ENCODE measurements around the gene IL1RL1. TPM values are rescaled to one million over a fixed set of nuclear protein-coding genes. Genes with fewer than 3 reads are reported as not detected.

Gene IL1RL1
- 0.46 TPM for polyA plus RNA-seq
- long read RNA-seq, donor 1: 0 reads
- long read RNA-seq, donor 2: 0 reads
- long read RNA-seq, donor 3: 0 reads
- long read RNA-seq, donor 4: 0 reads
- long read RNA-seq, donor 5: 0 reads
- long read RNA-seq, donor 6: 0 reads
- long read RNA-seq, donor 7: 0 reads
- long read RNA-seq, donor 8: 0 reads
- long read RNA-seq, donor 9: 0 reads
- long read RNA-seq, donor 10: 0 reads
- long read RNA-seq, donor 11: 0 reads

- no peaks in the 10 kb centered on the region for H3K27me3 ChIP-seq (ENCODE audit: control insufficient read depth, insufficient read depth, low read length)
- no peak for DNase-seq
- WGBS (ENCODE audit: insufficient coverage, low lambda C conversion rate): 83% methylated on average over 1 of the region's 5 CpGs
- no peak within 1 kb of the TSS for H3K27ac ChIP-seq (ENCODE audit: low read length)
- no peak within 1 kb of the TSS for H3K4me3 ChIP-seq (ENCODE audit: low read length)
- H3K36me3 ChIP-seq (ENCODE audit: control insufficient read depth, insufficient read depth, low read length): no peaks in the 10 kb centered on the region
- no peaks in the 10 kb centered on the region for H3K9me3 ChIP-seq (ENCODE audit: control insufficient read depth, low read depth, low read length)
- H3K4me1 ChIP-seq (ENCODE audit: control insufficient read depth, insufficient read depth, low read length): no peaks in the 10 kb centered on the region
These were observed at the start of gene IL1RL1 for GRCh38 chr2:102310964-102311640. TSS of gene IL1RL1 (plus strand) at chr2:102311563. CDS start at chr2:102338265, 26,702 bp downstream.

GRCh38 chr2:102262216-102263129, 48.9 kb upstream of the IL1RL1 start:
- DNase-seq: no peak
- no peaks in the 10 kb centered on the region for H3K36me3 ChIP-seq (ENCODE audit: control insufficient read depth, insufficient read depth, low read length)
- H3K27me3 ChIP-seq (ENCODE audit: control insufficient read depth, insufficient read depth, low read length): peaks cover 5% of the 10 kb centered on the region
- WGBS (ENCODE audit: insufficient coverage, low lambda C conversion rate): 60% methylated on average over 2 of the region's 6 CpGs
- H3K4me3 ChIP-seq (ENCODE audit: low read length): no peak overlapping the region
- H3K9me3 ChIP-seq (ENCODE audit: control insufficient read depth, low read depth, low read length): no peaks in the 10 kb centered on the region
- no peaks in the 10 kb centered on the region for H3K4me1 ChIP-seq (ENCODE audit: control insufficient read depth, insufficient read depth, low read length)
- no peak overlapping the region for H3K27ac ChIP-seq (ENCODE audit: low read length)

- H3K36me3 ChIP-seq (ENCODE audit: control insufficient read depth, insufficient read depth, low read length): no peaks in the 10 kb centered on the region
- no peaks in the 10 kb centered on the region for H3K9me3 ChIP-seq (ENCODE audit: control insufficient read depth, low read depth, low read length)
- no peak overlapping the region for H3K27ac ChIP-seq (ENCODE audit: low read length)
- no peaks in the 10 kb centered on the region for H3K4me1 ChIP-seq (ENCODE audit: control insufficient read depth, insufficient read depth, low read length)
- H3K4me3 ChIP-seq (ENCODE audit: low read length): no peak overlapping the region
- DNase-seq: no peak
- WGBS (ENCODE audit: insufficient coverage, low lambda C conversion rate): 100% methylated on average over 1 of the region's 2 CpGs
- H3K27me3 ChIP-seq (ENCODE audit: control insufficient read depth, insufficient read depth, low read length): peaks cover 8% of the 10 kb centered on the region
These were observed 46.4 kb upstream of the IL1RL1 start for GRCh38 chr2:102264952-102265351.

GRCh38 chr2:102266204-102266603, 45.2 kb upstream of the IL1RL1 start:
- Histone ChIP-seq H3K4me1 (ENCODE audit: control insufficient read depth, insufficient read depth, low read length) (no peaks in the 10 kb centered on the region), H3K27me3 (ENCODE audit: control insufficient read depth, insufficient read depth, low read length) (peaks cover 6% of the 10 kb centered on the region), H3K9me3 (ENCODE audit: control insufficient read depth, low read depth, low read length) (no peaks in the 10 kb centered on the region), H3K36me3 (ENCODE audit: control insufficient read depth, insufficient read depth, low read length) (no peaks in the 10 kb centered on the region), H3K27ac (ENCODE audit: low read length) (no peak overlapping the region), H3K4me3 (ENCODE audit: low read length) (no peak overlapping the region)
- no CpG with 5 or more reads among the region's 1 CpG for WGBS (ENCODE audit: insufficient coverage, low lambda C conversion rate)
- no peak for DNase-seq

GRCh38 chr2:102267774-102268173, 43.6 kb upstream of the IL1RL1 start:
- no peak for DNase-seq
- Histone ChIP-seq H3K27me3 (ENCODE audit: control insufficient read depth, insufficient read depth, low read length) (peaks cover 4% of the 10 kb centered on the region), H3K4me1 (ENCODE audit: control insufficient read depth, insufficient read depth, low read length) (no peaks in the 10 kb centered on the region), H3K4me3 (ENCODE audit: low read length) (no peak overlapping the region), H3K9me3 (ENCODE audit: control insufficient read depth, low read depth, low read length) (no peaks in the 10 kb centered on the region), H3K36me3 (ENCODE audit: control insufficient read depth, insufficient read depth, low read length) (no peaks in the 10 kb centered on the region), H3K27ac (ENCODE audit: low read length) (no peak overlapping the region)
- WGBS (ENCODE audit: insufficient coverage, low lambda C conversion rate): no CpG with 5 or more reads among the region's 6 CpGs

GRCh38 chr2:102268510-102269199, 42.7 kb upstream of the IL1RL1 start:
- no peaks in the 10 kb centered on the region for H3K36me3 ChIP-seq (ENCODE audit: control insufficient read depth, insufficient read depth, low read length)
- no peaks in the 10 kb centered on the region for H3K9me3 ChIP-seq (ENCODE audit: control insufficient read depth, low read depth, low read length)
- DNase-seq: no peak
- no peak overlapping the region for H3K27ac ChIP-seq (ENCODE audit: low read length)
- no peaks in the 10 kb centered on the region for H3K4me1 ChIP-seq (ENCODE audit: control insufficient read depth, insufficient read depth, low read length)
- peaks cover 4% of the 10 kb centered on the region for H3K27me3 ChIP-seq (ENCODE audit: control insufficient read depth, insufficient read depth, low read length)
- no peak overlapping the region for H3K4me3 ChIP-seq (ENCODE audit: low read length)
- WGBS (ENCODE audit: insufficient coverage, low lambda C conversion rate): 100% methylated on average over 1 of the region's 4 CpGs

GRCh38 chr2:102269200-102269524, 42.2 kb upstream of the IL1RL1 start:
- peaks cover 4% of the 10 kb centered on the region for H3K27me3 ChIP-seq (ENCODE audit: control insufficient read depth, insufficient read depth, low read length)
- no peaks in the 10 kb centered on the region for H3K36me3 ChIP-seq (ENCODE audit: control insufficient read depth, insufficient read depth, low read length)
- no peaks in the 10 kb centered on the region for H3K4me1 ChIP-seq (ENCODE audit: control insufficient read depth, insufficient read depth, low read length)
- H3K27ac ChIP-seq (ENCODE audit: low read length): no peak overlapping the region
- DNase-seq: no peak
- no peak overlapping the region for H3K4me3 ChIP-seq (ENCODE audit: low read length)
- no peaks in the 10 kb centered on the region for H3K9me3 ChIP-seq (ENCODE audit: control insufficient read depth, low read depth, low read length)
- no CpG with 5 or more reads among the region's 4 CpGs for WGBS (ENCODE audit: insufficient coverage, low lambda C conversion rate)

- no peaks in the 10 kb centered on the region for H3K36me3 ChIP-seq (ENCODE audit: control insufficient read depth, insufficient read depth, low read length)
- no peak overlapping the region for H3K27ac ChIP-seq (ENCODE audit: low read length)
- no peak overlapping the region for H3K4me3 ChIP-seq (ENCODE audit: low read length)
- H3K9me3 ChIP-seq (ENCODE audit: control insufficient read depth, low read depth, low read length): no peaks in the 10 kb centered on the region
- peaks cover 4% of the 10 kb centered on the region for H3K27me3 ChIP-seq (ENCODE audit: control insufficient read depth, insufficient read depth, low read length)
- no peaks in the 10 kb centered on the region for H3K4me1 ChIP-seq (ENCODE audit: control insufficient read depth, insufficient read depth, low read length)
- 97% methylated on average over 4 of the region's 5 CpGs for WGBS (ENCODE audit: insufficient coverage, low lambda C conversion rate)
- DNase-seq: no peak
These were observed 39.5 kb upstream of the IL1RL1 start for GRCh38 chr2:102271844-102272243.

GRCh38 chr2:102273619-102274211, 37.6 kb upstream of the IL1RL1 start:
- 100% methylated on average over 1 of the region's 6 CpGs for WGBS (ENCODE audit: insufficient coverage, low lambda C conversion rate)
- Histone ChIP-seq H3K4me1 (ENCODE audit: control insufficient read depth, insufficient read depth, low read length) (no peaks in the 10 kb centered on the region), H3K27ac (ENCODE audit: low read length) (no peak overlapping the region), H3K36me3 (ENCODE audit: control insufficient read depth, insufficient read depth, low read length) (no peaks in the 10 kb centered on the region), H3K27me3 (ENCODE audit: control insufficient read depth, insufficient read depth, low read length) (no peaks in the 10 kb centered on the region), H3K9me3 (ENCODE audit: control insufficient read depth, low read depth, low read length) (no peaks in the 10 kb centered on the region), H3K4me3 (ENCODE audit: low read length) (no peak overlapping the region)
- DNase-seq: no peak
